ENCODE data around the gene CAMTA1. TPM values are rescaled to one million over a fixed set of nuclear protein-coding genes. Genes with fewer than 3 reads are reported as not detected.

The CAMTA1 gene
- polyA plus RNA-seq, 12 donors, result 24.2 to 51.1 (median 44.7) TPM; not detected in 1

DNA sequence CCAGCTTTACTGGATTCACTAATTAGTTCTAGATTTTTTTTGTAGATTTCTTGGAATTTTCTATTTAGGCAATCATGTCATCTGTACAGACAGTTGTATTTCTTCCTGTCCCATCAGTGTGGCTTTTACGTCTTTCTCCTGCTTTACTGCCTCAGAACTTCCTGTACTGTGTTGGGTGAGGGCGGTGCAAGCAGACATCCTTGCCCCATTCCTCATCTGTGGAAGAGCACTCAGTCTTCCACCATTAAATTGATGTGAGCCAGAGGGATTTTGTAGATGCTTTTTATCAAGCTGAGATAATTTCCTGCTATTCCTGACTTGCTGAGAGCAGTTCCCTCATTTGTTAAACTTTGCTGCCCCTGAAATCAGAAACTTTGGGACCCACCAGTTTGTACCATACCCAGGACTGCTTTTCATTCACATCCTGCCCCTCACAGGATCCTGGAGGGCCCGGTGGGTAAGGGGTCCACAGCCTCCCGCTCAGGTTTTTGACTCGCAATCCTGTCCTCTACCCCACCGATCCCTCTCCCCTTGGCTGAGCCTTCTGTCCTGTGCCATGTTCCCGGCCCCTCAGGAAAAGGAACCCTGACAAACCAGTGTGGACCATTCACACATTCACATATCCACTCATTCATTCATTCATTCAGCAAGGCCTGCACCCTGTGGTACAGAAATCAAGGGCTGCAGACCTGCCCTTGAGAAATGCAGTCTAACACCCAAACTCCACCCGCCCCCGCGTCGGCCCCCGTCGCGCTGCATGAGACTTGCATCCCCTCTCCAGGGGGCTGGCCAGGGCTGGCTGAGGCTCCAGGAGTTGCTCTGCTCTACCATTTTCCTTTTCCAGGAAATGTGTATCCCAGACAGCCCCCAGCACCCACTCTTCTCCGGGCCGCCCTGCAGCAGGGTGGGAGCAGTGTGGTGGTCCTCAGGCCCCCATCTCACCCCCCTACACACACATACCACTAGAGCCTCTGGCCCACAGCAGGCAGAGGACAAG lies 739.4 kb downstream of the CAMTA1 start:
- DNase-seq, result no peak

DNA sequence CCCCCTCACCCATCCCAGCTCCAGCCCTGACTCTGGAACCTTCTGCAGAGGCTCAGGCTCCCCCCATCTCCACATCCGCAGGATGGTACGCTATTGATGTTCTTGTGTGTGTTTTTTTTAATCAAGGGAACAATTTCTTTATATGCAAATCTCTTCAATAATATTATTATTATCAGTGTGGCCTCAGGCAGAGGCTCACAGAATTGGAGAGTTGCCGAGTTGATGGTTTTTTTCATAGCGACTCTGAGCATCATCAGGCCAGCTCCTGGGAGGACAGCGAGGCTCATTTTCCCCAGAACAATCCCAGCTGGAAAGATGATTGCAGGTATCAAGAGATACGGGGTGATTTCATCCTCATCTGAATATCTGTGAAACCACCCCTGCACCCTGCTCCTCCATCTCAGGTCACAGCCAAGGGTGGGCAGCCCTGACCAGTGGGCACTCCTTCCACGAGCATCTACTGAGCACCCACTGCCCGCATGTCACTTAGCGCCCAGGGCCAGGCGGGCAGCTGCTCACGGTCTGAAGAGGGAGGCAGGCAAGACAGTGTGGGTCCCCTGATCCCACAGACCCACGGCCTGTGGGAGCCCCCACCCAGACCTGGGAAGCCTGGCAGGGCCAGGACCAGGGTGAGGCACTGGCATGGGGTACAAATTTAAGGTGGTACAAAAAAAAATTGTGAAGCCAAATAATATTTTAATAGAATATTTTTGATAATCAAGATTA lies 740.2 kb downstream of the CAMTA1 start:
- no peak for DNase-seq

DNA sequence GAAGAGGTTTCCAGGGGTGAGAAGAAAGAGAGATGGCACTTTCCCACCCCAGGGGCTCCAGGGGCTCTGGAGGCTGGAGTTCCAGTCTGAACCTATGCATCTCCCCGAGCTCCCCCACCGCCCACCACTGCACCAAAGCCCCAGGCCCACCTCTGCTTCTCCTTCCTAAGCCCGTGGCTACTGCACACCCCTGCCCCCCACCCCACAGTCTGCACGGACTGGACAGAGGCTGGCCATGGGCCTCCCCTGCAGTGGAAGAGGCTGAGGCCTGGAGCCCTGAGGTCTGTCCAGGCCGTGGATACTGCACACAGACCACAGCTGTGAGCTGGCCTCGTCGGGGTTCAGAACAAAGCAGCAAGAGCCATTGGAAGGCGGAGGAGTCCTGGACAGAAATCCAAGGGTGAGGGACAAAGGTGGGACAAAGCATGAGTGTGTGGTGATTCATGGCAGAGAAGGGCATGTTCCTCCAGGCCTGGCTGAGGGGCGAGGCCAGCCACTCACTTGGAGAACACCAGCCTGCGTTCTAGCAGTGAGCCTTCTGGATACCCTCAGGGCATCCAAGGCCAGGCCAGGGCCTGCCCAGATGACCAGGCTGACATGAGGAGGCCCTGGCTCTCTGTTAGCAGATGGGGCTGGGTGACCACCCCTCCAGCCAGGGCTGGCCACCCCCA lies 741.1 kb downstream of the CAMTA1 start:
- DNase-seq, result no peak

DNA sequence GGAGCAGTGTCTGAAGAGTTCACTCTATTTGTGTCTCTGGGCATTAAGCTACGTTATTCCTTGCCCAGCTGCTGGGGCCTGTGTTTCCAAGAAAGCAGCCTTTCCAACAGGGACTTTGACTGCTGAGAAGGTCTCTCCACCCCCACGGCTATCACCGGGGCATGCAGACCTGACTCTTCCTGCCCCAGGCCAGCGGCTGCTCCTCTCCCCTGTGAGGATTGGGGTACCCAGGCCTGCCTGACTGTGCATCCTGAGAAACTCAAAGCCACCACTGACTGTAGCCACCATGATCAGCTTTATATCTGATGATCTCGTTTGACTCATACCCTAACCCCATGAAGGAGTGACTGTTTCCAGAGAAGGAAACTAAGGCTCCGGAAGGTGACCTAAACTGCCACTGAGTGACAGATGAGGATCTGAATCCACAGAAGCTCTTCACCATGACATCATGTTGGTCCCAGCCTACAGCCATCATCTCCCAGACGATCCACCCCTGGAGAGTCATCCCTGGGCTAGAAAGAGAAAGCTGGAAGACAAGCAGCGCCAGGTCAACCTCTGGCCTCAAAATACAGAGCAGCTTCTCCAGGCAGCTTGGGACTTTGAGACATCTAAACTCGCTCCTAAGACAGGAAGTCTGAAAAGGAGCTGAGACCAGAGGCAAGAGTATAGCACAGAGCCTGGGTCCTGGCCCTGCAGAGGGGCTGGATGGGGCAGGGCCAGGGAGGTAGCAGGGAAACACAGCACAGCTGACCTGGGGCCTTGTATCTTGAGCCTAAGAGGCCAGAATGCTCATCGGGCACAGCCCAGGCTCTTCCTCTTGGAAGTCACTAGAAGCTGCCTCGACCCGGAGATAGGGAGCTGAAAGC lies 741.8 kb downstream of the CAMTA1 start:
- no peak for DNase-seq

DNA sequence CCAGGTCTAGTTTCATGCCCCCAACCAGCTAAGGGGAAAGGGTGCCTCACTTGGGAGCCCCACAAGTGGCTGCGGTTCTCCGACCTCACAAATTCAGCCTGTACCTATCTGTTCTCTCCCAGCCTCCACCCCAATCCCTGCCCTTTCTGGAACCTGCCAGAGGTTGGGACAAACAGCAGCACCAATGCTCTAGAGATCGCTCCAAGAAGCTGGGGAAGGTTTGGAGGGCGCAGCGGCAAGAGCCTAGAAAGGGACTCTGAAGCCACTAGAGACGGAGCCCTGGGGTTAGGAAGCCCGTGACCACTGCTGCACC lies 742.4 kb downstream of the CAMTA1 start:
- DNase-seq, result no peak

DNA sequence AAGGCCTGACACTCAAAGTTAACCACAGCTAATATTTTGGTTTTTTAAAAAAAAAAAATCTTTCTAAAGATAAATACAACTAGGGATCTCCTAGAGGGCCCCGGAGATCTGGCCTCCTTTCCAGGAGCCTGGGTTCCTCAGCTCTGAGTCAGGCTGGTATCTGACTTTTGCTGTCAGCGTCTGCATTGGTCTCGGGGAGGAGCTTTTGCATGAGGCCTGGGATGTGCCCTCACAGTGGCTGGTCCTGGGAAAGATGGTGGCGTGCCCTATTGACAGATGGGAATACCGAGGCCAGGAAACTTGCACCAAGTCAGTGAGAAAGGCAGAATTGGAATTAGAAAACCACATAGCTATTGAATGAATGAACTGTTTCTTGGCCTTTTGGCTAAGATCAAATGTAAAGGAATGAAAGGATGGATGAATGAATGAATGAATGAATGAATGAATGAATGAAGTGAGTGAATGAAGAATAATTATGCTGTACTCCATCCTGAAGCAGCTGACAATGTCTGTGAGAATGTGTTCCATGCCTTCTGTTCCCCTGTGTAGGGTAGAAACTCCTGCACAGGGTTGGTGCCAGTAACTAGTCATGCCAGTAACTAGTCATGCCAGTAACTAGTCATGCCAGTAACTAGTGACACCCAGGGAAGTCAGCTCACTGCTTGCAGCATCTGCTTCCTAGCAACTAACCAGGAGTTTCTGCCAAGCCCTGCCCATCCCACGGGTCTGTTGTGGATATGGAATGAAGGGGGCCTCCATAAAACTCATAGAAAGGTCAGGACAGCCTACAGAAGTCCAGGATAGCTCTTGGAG lies 743.3 kb downstream of the CAMTA1 start:
- no peak for DNase-seq

DNA sequence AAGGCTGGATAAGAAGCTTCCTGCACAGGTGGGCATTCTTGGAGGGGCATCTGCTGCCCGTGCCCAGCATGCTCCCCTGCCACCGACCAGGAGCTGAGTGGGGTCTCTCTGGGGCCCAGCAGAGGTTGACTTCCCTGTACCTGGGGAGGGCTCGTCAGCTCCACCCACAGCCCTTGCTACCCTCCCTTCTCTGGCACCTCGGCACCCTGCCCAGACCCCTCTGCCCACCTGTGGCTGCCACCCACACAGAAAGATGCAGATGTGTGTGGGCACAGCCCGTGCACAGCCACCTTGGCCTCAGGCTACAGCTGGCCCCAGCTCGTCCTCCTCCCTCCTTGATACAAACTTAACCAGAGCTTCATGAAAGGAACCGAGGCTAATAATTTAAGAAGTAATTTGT lies 744.7 kb downstream of the CAMTA1 start:
- no peak for DNase-seq

DNA sequence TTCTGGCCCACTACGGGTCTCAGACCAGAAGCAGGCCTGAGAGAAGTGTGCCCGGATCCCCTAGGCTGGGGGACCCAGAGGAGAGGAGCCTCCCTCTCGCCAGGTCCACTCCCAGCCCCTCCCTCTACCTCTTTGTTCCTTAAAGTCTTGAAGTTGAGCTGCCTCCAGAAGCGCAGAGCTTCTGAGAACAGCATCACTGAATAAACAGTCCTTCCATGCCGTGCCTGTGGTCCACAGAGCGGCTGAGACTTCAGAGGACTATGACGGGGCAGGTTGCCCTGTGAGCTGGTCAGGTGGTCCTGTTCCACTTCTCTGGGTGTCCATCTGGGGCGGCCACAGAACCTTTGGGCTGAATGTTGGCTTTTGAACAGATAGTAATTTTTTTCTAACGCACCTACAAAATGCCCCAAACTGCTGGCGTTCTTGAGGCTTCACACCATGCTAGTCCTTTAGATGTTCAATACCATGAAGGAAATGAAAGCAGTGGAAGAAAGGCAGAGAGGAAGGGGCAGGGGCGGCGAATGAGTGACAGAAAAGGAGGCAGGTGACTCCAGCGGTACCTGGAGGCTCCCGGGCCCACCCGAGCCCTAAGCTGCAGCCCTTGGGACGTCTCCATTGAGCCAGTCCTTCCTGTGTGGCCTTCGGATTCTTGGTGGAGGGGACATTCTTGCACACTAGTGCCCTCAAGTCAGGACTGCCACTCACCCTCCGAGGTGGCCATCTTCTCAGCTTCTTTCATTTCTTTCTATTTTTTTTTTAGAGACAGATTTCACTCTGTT lies 746.5 kb downstream of the CAMTA1 start:
- no peak for DNase-seq

DNA sequence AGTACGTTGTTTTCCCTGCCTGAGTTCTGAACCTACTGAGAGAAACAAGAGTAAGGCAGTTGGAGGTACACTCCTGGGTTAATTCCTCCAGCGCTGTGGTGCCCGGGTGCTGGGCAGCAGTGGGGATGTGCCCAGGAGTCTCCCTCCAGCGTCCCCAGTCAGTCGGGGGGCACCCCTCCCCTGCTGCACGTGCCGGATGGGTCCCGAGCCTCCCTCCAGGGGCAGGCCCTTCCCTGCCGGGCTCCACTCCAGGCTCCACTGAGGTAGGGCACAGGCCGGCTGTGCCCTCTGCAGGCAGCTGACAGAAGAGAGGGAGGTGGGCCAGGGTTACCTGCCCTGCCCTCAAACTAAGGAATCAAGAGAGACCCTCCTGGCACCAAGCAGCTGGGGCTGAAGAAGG lies 747.8 kb downstream of the CAMTA1 start:
- no peak for DNase-seq

DNA sequence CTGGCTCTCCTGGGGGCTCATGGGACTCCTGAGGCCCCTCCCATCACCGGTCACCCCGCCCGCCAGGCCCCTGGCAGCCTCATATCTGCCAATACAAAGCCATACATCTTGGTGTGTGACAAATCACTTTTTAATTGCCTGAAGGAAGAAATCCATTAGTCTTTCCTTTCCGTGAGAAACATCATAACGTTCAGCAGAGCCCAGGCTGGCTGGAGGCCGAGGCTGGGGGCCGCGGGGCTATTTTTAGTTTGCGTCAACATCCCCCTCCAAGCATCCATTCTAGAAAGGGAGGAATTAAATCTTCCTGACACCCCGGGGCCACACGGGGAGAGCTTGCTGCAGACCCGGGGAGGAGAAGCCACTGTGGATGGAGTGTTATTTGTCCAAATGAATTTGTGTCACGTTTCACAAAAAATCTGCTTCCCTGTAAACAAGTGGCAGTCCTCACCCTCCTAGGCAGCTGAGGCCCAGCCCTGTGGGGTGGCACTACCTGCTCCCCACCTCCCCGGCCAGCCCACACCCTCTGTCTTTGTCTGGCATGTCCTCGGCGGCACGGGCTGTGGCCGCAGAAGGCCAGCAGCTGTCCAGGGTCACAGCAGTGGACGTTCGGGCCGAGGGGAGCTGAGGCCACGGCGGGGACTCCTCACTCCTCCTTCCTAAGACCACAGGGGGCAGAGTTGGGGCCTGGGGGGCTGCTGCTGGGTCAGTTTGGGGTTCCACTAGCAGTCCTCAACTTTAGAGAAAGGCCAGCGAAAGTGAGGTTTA lies 749.0 kb downstream of the CAMTA1 start:
- DNase-seq, result no peak

DNA sequence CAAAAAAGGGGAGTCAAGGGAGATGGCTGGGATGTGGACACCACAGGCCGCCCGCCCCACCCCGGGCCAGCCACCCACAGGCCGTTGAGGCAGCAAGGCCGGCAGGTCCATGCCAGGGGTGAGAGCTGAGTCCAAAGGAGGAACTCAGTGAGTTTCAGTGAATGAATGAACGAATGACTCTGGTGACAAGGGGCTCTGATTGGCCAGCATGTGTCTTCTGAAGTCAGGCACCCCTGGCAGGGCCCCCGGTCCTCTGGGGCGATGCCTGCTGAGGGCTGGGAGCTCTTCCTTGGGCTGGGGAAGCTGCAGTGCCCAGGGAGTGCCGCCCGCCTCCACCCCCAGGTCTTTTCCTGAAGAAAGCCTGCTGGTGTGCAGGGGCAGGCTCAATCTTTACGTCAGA lies 749.8 kb downstream of the CAMTA1 start:
- DNase-seq, result no peak

DNA sequence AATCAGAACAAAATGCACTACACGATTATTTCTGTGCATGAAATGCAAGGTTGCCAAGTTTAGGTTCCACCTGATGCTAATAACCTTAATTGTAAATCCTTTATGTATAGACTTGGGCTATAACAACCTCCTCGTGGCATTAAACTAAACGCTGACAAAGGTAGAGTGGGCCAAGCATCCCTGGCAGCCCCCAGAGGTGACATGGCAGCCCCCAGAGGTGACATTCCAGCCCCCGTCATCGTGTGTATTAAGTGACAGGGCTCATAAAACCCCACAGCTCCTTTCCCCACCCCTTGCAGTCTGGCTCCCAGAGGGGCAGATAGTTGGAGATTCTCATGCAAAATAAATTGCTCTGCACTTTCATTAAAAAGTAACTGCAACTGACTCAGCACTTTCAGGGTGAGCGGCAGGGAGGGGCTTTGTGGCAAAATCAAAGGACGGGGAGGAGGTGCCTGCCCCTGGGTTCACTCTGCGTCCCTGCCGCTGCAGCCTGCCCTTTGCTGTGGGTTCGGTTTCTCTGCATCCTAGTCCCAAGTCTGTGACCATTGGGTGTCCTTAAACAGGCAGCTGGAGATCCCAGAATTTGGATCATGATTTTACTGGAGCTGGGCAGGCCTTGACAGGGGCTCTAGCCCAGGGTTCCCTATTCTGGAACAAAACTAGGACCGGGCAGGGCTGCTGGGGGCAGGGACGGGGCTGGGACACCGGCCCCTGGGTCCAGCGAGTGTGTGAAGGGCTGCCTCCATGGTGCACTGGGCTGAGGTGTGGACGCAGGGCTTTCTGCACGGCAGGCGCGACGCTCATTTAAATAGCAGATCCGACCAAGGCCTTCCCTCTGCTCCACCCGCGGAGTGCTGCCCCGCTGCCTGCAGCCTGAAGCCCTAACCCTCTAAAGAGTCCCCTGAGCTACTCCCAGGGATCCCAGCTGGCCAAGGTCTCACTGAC lies 751.0 kb downstream of the CAMTA1 start:
- DNase-seq, result no peak

DNA sequence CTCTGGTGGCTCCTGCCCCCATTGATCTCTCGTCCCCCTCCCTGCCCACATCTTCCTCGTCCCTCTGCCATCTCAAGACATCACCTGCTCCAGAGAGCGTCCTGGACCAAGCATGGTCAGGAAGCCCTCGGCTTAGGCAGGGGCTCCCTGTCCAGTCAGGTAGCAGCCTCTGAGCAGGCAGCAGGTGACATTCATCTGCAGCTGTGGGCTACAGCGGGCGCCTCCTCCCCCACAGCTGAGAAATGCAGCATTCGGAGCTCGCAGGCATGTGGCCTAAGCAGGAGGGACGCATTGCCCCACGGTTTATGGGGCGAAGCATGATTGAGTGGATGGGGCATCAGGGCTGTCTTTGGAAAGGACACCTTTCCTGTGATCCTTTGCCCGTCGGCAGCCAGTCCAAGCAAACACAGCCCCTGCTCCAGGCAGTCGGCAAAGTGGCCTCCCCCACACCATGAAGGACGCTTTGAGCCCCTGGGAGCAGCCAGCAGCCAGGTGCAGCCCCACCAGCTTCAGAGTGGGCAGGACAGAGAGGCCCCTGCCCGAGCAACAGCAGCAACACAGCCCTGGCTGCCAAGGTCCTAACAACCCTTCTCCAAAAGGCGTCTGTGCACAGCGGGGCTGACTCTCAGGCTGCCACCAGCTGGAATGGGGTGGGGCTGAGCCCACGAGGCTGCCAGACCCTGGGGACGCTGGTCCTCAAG lies 751.8 kb downstream of the CAMTA1 start:
- DNase-seq, result no peak

DNA sequence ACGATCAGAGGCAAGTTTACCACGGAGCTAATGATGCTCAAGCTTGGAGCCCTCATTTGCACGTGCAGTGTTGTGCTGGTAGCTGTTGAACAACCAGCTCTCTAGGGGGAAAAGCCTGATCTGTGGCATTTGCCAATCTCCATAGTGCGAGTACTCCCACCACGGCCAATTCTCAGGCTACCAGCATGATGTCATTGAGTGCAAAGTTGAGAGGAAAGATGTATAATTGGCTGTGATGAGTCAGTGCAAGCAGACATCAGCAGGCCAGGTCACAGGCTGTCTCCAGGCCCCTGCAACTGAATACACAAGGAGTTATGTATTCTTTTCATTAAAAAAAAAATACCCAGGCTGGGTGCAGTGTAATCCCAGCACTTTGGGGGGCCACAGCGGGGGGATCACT lies 752.8 kb downstream of the CAMTA1 start:
- no peak for DNase-seq

DNA sequence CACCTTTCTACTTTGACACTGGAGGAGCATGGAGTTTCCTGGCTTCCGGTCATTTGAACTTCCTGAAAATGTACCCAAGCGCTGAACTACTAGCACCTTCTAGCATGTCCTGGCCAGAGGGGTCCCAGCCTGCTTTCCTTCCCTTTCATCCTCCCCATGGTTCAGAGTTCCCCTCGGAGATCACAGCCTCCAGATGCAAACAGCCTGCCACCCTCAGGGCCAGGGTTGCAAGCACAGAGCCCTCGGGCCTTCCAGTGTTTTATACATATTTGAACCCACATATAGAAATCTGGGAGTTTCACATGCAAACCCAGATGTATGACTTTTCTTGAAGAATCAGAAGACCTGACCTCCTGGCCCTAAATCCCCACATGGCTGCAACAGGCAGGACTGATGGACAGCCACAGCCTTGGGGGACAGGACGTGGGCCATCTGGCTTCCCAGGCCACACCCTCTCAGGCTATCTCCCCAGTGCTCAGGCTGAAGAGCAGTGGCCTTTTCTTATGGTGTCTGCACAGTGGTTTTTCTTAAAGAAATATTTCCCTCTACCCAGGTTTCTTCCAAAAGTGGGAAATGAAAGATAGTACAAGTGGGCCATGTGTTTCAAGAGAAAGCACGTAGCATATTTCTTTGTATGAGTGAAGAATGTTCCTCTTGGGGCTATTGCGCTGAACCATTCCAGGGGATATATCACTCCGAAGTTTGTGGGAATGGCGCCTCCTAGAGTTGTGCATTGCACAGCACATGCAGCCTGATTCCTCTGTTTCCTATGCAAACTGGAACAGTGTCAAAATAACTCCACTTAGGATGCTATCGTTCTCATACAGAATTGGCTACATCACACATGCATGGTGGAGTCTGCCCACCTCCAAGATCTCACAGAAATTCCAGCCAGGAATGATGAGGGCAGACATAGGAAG lies 753.9 kb downstream of the CAMTA1 start:
- DNase-seq, result no peak

DNA sequence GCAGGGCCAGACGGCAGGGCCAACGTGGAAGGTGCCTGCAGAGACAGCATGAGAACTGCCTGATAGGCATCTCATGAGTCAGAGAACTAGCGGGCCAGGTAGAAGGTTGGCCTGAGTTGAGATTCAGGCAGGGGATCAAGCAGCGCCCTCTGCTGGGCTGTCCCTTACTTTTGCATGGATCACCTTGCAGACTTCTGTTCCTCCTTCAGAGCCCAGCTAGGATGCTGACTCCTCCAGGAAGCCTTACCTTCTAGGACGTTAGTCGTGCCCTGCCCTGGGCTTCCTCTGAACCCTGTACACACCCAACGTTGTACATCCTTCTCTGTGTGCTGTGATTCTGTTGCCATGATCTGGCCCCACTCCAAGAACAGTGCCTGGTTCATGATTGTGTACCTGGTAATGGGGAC lies 754.5 kb downstream of the CAMTA1 start:
- DNase-seq, result no peak

All from muscle of arm (tissue), 12 donors.